HepG2 (cell line): ENCODE data around the gene PDK2. TPM values are rescaled to one million over a fixed set of nuclear protein-coding genes. Genes with fewer than 3 reads are reported as not detected.

Experiments used
- ATF7-NPFF ChIP-seq: sonication (generic); formaldehyde crosslinking; IDR thresholded peaks from 2 replicates; pipeline ENCODE4 v1.8.1; 2023; ENCODE audit warnings: mild to moderate bottlenecking, low read depth, missing genetic modification reagents, moderate library complexity
- EED ChIP-seq: sonication (generic); formaldehyde crosslinking; IDR thresholded peaks from 2 replicates; pipeline ENCODE4 v1.5.0; 2020; ENCODE audit warnings: mild to moderate bottlenecking, missing genetic modification reagents
- GABPA ChIP-seq, 2 experiments: IDR thresholded peaks; 2 replicates each; pipeline ENCODE4 v1.6.1; 2011 to 2016; ENCODE audit warnings: low read depth in 2 of 2, low read length in 1 of 2, missing biosample characterization in 1 of 2, missing genetic modification characterization in 1 of 2
- HNRNPL ChIP-seq: fragments of 200-400 bp; formaldehyde crosslinking; IDR thresholded peaks from 2 replicates; pipeline ENCODE4 v1.6.1; 2017; ENCODE audit warnings: mild to moderate bottlenecking, low read depth, low read length
- HOXD1 ChIP-seq: sonication (generic); formaldehyde crosslinking; IDR thresholded peaks from 2 replicates; pipeline ENCODE4 v1.5.0; 2020; ENCODE audit warnings: missing genetic modification reagents
- NCOA1 ChIP-seq: sonication (generic); formaldehyde crosslinking; IDR thresholded peaks from 2 replicates; pipeline ENCODE4 v1.9.0; 2021; ENCODE audit warnings: missing genetic modification reagents
- NFIB ChIP-seq: sonication (generic); formaldehyde crosslinking; IDR thresholded peaks from 2 replicates; pipeline ENCODE4 v1.9.0; 2021; ENCODE audit warnings: missing genetic modification reagents, mild to moderate bottlenecking, borderline replicate concordance
- PRPF4 ChIP-seq: fragments of 200-400 bp; formaldehyde crosslinking; IDR thresholded peaks from 2 replicates; pipeline ENCODE4 v1.6.1; 2016; ENCODE audit warnings: low read length, low read depth; ENCODE audit not compliant: poor library complexity, severe bottlenecking
- REXO4 ChIP-seq: sonication (generic); formaldehyde crosslinking; IDR thresholded peaks from 2 replicates; pipeline ENCODE4 v1.8.0; 2022; ENCODE audit warnings: missing genetic modification reagents, mild to moderate bottlenecking, borderline replicate concordance
- SMYD3 ChIP-seq: sonication (generic); formaldehyde crosslinking; IDR thresholded peaks from 2 replicates; pipeline ENCODE4 v1.8.1; 2023; ENCODE audit warnings: mild to moderate bottlenecking, missing genetic modification reagents
- SRY ChIP-seq: sonication (generic); formaldehyde crosslinking; IDR thresholded peaks from 2 replicates; pipeline ENCODE4 v1.8.0; 2022; ENCODE audit warnings: mild to moderate bottlenecking, missing genetic modification reagents
- XRCC5 ChIP-seq: fragments of 200-400 bp; formaldehyde crosslinking; optimal IDR thresholded peaks from 2 replicates; pipeline ENCODE3; 2017; ENCODE audit warnings: mild to moderate bottlenecking, low read length
- ZNF572 ChIP-seq: sonication (generic); formaldehyde crosslinking; IDR thresholded peaks from 2 replicates; pipeline ENCODE4 v1.5.1; 2020; ENCODE audit warnings: mild to moderate bottlenecking, missing genetic modification reagents
- ZNF782 ChIP-seq: sonication (generic); formaldehyde crosslinking; IDR thresholded peaks from 2 replicates; pipeline ENCODE4 v1.4.0; 2020; ENCODE audit warnings: missing genetic modification reagents, mild to moderate bottlenecking, borderline replicate concordance
- polyA plus RNA-seq, 8 experiments: library from polyadenylated mRNA; depleted of rRNA in 3 of 8; stranded (reverse) in 7 of 8; unstranded in 1 of 8; fragments of >200 nt; fragmentation: Illumina TruSeq in 4 of 8; extraction: Trizol in 4 of 8; gene quantifications; 2 replicates each; pipeline versions ENCODE4 v1.2.1 to v1.2.3, GENCODE V29; 2011 to 2016; ENCODE audit warnings: low read depth in 4 of 8, missing spikeins in 1 of 8, mixed read lengths in 1 of 8; ENCODE audit not compliant: insufficient read depth in 1 of 8
- total RNA-seq, 5 experiments: library from RNA; depleted of rRNA; stranded (reverse); fragments of >200 nt; fragmentation: Illumina TruSeq; extraction: Trizol; gene quantifications; 2 replicates each; pipeline ENCODE4 v1.2.3, GENCODE V29; 2016; ENCODE audit warnings: low read depth in 1 of 5
- TF ChIP-seq, protein P1 (sequence below): sonication (generic); formaldehyde crosslinking; IDR thresholded peaks from 2 replicates; pipeline ENCODE4 v1.5.1; 2020; ENCODE audit warnings: mild to moderate bottlenecking, missing genetic modification reagents, borderline replicate concordance

Gene PDK2
- total and polyA plus RNA-seq, 2 of the 13 experiments (the other 11 are each of a cell fraction or from before 2014, with no cell fraction given), result 18.5 to 59.7 TPM

DNA sequence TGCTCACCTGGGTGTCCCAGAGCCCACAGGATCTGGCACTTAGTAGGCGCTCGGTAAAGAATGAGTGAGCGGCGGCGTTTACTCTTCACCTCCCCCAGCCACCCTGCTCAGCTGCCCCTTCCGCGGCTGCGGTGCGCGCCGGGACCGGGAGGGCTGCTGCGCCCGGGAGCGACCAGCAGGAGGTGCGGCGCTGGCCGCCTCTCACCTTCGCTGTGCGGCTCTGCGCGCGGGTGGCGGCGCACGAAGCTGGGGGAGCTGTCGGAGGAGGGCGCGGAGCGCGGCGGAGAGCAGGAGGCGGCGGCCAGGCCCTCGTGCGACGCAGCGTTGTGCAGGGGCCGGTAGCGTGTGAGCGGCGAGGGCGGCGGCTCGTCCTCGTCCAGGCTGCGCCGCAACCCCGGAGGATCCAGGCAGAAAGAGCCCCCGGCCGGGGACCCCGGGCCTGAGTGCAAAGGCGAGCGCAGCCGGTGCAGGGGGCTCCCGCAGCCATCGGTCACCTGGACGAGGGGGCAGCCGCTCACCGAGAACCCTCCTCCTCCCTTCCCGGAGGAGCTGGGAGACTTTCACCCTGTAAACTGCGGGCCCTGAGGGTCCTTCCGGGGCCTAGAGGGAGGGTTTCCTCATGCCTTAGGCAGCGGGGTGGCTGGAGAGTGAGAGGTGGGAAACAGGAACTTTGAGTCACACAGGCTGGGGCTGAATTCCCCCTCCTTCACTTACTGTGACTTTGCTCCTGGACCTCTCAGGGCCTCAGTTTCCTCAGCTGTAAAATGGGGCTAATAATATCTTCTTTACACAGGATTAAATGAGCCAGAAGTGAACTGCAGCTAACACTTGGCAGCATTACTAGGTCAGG is 22.3 kb downstream of the PDK2 start (continued):
- TF ChIP-seq HOXD1 (no peak), ATF7-NPFF (peak; percentile 65; the same call in 1 of the 2 replicates), NCOA1 (CRISPR knock-in tag) (no peak), ZNF572 (CRISPR knock-in tag) (no peak), SMYD3 (CRISPR knock-in tag) (no peak), HNRNPL (no peak), SRY (no peak), PRPF4 (peak; percentile 5), REXO4 (CRISPR knock-in tag) (no peak), EED (0 out of 2 replicates have a peak, but pooled peaks have one; percentile 58), GABPA (IDR thresholded peaks at IDR 0.05; ENCODE audit: low read depth, low read length) (no peak), GABPA (CRISPR knock-in tag; IDR thresholded peaks at IDR 0.05; ENCODE audit: low read depth) (no peak), XRCC5 (peak; percentile 44), NFIB (CRISPR knock-in tag) (no peak), ZNF782 (CRISPR knock-in tag) (no peak)
- TF ChIP-seq, protein P1, sequence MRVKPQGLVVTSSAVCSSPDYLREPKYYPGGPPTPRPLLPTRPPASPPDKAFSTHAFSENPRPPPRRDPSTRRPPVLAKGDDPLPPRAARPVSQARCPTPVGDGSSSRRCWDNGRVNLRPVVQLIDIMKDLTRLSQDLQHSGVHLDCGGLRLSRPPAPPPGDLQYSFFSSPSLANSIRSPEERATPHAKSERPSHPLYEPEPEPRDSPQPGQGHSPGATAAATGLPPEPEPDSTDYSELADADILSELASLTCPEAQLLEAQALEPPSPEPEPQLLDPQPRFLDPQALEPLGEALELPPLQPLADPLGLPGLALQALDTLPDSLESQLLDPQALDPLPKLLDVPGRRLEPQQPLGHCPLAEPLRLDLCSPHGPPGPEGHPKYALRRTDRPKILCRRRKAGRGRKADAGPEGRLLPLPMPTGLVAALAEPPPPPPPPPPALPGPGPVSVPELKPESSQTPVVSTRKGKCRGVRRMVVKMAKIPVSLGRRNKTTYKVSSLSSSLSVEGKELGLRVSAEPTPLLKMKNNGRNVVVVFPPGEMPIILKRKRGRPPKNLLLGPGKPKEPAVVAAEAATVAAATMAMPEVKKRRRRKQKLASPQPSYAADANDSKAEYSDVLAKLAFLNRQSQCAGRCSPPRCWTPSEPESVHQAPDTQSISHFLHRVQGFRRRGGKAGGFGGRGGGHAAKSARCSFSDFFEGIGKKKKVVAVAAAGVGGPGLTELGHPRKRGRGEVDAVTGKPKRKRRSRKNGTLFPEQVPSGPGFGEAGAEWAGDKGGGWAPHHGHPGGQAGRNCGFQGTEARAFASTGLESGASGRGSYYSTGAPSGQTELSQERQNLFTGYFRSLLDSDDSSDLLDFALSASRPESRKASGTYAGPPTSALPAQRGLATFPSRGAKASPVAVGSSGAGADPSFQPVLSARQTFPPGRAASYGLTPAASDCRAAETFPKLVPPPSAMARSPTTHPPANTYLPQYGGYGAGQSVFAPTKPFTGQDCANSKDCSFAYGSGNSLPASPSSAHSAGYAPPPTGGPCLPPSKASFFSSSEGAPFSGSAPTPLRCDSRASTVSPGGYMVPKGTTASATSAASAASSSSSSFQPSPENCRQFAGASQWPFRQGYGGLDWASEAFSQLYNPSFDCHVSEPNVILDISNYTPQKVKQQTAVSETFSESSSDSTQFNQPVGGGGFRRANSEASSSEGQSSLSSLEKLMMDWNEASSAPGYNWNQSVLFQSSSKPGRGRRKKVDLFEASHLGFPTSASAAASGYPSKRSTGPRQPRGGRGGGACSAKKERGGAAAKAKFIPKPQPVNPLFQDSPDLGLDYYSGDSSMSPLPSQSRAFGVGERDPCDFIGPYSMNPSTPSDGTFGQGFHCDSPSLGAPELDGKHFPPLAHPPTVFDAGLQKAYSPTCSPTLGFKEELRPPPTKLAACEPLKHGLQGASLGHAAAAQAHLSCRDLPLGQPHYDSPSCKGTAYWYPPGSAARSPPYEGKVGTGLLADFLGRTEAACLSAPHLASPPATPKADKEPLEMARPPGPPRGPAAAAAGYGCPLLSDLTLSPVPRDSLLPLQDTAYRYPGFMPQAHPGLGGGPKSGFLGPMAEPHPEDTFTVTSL (CRISPR knock-in tag), result no peak
